8988T (cell line): ENCODE data around the gene UBE2G1.
"Not testable (repeated sequence)": the region's sequence is repeated elsewhere in the genome, so short reads cannot be mapped to it uniquely, and the experiment has no call there.

Source experiments
- DNase-seq: peaks from one replicate; pipeline ENCODE4 v3.0.0; 2011

The UBE2G1 gene, protein sequence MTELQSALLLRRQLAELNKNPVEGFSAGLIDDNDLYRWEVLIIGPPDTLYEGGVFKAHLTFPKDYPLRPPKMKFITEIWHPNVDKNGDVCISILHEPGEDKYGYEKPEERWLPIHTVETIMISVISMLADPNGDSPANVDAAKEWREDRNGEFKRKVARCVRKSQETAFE

DNA sequence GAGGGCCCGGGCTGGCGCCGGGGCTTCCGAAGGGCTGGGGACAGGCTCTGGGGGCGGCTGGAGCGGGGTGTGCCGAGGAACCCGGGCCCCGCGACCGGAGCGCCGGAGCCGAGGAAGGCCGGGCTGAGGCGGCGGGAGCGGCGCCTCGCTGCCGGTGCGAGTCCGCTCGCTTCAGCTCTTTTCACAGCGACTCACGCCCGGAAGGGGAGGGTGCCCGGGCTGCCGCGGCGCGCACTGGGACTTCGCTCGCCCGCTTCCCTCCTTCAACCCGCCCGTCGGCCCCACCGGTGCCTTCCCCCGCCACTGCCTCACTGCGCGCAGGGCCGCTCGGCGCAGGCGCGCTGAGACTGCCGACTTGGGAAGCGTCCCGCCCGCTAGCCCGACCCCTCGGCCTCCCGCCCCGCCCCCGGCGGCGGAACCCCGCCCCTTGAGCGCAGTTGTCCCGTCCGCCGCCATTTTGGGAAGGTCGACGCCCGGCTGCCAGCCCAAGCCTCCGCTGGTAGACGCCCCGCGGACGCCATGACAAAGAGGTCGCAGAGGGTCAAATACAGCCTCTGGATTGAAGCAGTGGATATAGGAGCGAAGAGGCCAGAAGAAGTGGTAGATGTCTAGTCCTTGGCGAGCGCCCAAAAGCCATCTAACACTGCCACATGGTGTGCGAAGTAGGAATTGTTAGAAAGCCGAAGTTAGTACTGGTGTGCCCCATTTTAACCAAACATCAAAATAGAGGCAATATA, at the start of gene UBE2G1:
Gene UBE2G1, minus strand, starts transcription at position 349 of the 737 bp plus-strand sequence. CDS start 359 bp downstream, outside the sequence.
- peak; percentile 77 for DNase-seq

DNA sequence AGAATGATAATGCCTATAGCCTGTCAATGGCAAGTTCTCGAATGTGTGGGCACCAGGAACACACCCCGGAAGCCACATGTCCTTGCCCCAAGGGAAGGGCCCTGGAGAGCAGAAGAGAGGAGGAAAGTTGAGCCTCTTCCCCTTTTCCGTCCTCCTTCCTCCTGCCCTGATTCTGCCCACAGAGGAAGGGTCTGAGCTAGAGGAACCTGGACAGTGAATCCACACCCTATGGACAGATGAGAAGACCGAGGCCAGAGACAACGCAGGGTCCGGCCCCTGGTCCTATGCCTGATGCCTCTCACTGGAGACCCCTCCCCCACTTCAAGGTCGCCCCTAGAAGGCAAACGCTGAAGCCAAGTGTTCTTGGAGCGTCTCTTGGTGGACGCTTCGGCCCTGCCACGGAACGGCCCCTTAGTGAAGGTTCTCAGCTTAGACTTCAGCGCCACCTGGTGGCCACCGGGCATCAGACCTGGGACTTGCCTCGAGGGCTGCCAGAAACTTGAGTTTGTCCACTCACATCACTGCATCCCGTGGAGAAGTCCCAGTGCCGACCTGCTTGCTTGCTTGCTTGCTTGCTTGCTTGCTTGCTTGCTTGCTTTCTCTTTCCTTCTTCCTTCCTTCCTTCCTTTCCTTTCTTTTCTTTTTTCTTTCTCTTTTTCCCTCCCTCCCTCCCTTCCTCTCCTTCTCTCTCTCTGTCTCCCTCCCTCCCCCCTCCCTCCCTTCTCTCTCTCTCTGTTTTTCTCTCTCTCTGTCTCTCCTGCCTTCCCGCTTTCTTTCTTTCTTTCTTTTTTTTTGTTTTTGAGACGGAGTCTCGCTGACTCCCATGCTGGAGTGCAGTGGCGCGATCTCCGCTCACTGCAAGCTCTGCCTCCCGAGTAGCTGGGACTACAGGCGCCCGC, 46.7 kb upstream of the UBE2G1 start:
- DNase-seq = peak; percentile 49

DNA sequence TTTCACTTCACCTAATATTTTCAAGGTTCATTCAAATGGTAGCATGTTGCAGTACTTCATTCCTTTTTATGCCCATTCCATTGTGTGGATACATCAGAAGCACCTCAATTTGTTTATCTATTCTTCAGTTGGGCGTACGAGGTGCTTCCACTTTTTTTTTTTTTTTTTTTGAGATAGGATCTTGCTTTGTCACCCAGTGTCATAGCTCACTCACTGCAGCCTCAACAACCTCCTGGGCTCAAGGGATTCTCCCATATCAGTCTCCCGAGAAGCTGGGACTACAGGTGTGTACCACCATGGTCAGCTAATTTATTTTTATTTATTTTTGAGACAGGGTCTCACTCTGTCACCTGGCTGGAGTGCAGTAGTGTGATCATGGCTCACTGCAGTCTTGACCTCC, 44.7 kb upstream of the UBE2G1 start:
- no peak for DNase-seq

DNA sequence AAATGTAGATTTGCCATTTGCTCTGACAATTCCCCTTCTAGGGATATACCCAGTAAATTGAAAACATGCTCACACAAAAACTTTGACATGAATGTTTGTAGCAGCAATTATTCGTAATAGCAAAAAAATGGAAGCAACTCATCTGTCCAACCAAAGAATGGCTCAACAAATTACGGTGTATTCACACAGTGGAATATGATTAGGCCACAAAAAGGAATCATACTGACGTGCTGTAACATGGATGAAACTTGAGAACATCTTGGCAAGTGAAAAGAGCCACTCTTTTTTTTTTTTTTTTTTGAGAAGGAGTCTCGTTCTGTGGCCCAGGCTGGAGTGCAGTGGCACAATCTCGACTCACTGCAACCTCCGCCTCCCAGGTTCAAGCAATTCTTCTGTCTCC, 43.2 kb upstream of the UBE2G1 start:
- DNase-seq = no peak

DNA sequence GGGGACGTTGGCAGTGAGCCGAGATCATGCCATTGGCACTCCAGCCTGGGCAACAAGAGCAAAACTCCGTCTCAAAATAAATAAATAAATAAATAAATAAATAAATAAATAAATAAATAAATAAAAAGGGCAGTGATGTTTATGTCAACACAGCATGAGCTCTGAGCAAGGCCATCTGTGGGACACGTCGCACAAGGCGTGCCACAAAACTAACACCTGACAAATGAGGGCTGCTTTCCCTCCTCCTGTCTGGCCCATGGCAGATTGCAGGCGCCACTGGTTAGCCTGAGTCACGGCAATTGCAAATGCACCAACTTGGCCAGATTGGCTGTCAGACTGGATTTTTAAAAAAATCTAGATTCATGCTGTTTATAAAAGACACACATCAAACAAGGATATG, 41.4 kb upstream of the UBE2G1 start:
- no peak for DNase-seq

DNA sequence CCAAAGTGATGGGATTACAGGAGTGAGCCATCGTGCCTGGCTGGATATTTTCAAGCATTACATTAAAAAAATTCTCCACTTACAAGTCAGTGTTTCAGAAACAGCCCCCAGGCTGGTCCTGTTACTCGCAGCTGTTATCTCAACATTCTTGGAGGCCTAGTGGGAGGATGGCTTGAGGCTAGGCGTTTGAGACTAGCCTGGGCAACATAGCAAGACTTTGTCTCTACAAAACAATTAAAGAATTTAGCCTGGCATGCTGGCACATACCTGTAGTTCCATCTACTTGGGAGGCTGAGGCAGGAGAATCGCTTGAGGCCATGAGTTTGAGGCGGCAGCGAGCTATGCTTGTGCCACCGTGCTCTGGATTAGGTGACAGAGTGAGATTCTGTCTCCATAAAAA, 40.7 kb upstream of the UBE2G1 start:
- DNase-seq = no peak

DNA sequence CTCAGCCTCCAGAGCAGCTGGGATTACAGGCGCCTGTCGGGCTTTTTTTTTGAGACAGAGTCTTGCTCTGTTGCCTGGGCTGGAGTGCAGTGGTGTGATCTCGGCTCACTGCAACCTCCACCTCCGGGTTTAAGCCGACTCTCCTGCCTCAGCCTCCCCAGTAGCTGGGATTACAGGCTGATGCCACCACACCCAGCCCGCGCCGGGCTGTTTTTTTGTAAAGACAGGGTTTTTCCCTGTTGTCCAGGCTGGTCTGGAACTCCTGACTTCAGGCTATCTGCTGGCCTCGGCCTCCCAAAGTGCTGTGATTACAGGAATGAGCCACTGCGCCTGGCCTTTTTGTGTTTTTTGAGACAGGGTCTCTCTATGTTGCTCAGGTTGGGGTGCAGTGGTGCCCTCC, 39.9 kb upstream of the UBE2G1 start:
- DNase-seq = no peak

DNA sequence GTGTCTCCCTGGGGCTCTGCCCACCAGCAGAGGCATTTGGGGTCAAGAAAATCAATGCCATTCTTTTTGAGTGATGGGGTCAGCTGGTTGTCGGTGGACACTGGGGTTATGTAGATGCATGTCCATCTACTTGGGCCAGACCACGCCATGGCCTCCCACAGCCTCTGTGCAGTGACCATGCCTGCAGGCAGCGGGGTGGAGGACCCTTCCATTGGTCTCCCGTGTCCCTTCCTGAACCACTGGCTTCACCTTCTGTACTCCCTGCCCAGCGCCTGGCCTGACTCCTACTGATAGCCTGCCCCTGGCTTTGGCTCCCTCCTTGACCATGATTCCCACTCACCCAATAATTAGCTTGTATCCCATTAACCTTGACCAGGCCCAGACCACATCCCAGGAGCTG, 39.2 kb upstream of the UBE2G1 start:
- no peak for DNase-seq

DNA sequence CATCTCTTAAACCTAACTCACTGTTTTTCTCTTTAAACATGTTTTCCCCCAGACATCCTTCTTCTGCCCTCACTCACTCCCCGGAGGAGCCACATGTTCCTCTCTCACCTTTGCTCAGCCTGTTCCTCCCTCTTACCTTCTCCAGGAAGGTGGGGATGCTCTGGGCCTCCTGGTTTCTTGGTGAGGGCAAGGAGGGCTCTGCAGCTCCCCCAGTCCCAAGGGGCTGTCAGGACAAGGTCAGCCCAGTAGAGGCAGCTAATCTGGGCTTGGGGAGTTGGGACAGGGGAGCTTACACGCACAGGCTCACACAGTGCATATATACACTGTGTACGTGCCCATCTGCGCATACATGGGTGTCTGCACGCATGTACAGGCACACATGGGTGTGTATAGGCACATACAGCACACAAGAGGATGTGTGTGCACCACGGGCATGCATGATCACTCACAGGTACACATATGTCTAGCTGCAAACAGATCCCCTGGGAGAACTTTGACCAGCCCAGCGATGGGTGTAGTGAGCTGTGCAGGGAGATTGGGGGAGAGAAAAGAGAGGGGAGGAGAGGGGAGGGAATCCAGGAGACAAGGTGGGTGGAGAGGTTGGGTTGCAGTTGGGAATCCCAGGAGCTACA, 38.7 kb upstream of the UBE2G1 start:
- DNase-seq = no peak

DNA sequence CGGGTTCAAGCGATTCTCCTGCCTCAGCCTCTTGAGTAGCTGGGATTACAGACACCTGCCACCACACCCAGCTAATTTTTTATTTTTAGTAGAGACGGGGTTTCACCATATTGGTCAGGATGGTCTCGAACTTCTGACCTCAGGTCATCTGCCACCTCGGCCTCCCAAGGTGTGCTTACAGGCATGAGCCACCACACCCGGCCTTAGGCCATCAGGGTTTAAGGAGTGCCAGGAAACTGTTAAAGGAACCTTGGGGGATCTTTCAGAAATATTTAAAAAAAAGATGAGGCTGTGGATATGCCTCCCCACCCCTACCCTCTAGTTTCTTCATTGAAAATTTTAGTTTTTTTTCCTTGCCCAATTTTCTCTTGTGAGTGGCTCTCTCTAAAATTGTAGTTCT, 31.4 kb upstream of the UBE2G1 start:
- no peak for DNase-seq

DNA sequence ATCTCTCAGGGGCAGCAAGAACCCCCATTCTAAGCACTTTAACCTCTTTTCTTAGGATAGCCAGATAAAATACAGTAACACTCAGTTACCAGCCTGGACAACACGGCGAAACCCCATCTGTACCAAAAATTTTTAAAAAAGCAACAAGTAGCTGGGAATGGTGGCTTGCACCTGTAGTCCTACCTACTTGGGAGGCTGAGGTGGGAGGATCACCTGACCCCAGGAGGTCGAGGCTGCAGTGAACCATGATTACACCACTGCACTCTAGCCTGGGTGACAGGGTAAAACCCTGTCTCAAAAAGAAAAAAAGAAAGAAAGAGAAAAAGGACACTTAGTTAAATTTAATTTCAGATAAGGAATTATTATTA, 28.6 kb upstream of the UBE2G1 start:
- no peak for DNase-seq

DNA sequence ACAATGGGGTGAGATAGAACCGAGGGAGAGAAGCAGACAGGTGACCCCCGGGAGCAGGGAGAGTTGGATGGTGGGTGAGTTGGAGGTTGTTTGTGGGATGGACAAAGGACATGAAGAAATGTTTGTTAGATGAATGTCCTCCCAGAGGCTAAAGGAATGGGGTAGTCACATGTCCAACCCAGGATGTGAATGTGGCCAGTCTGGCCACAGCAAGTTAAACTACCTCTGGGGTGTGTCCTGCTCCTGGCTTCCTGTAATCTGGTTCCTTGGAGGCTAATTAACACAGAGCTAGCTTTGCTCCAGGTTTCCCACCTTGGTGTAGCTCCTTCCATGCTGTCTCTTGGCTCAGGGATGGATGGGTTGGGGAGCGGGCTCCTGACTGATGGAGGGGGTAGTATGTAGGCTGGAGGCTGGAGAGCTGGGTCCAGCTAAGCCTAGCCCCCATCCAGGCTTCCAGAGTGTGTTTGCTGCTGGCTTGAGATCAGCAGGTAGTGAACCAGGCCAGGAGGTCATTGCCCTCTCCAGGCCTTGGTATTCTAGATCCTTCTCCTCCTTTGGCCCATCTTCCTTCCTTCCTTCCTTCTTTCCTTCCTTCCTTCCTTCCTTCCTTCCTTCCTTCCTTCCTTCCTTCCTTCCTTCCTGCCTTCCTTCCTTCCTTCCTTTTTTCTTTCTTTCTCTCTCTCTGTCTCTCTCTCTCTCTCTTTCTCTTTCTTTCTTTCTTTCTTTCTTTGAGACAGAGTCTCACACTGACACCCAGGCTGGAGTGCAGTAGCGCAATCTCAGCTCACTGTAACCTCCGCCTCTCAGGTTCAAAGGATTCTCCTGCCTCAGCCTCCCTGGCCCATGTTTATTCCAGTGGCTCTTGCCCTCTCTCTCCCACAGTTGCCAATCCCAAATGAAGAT, 28.0 kb upstream of the UBE2G1 start:
- DNase-seq = no peak

DNA sequence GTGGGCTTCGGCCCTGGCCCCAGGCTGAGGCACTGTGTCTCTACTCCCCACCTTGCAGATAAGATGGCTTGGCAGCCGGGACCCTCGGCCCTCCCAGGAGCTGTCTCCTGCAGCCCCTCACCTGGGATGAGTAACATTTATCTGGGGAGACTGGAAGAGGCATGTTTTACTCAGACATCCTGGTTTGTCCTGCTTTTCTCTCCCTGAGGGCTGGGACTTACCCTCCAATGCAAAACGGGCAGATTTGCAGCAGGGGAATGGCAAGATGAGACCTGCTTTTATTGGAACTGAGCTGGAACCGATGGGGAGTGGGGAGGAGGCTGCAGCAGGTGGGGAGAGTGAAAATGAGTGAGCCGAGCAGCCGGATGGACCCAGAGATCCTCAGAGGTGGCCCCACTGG, 27.3 kb upstream of the UBE2G1 start:
- DNase-seq = no peak

DNA sequence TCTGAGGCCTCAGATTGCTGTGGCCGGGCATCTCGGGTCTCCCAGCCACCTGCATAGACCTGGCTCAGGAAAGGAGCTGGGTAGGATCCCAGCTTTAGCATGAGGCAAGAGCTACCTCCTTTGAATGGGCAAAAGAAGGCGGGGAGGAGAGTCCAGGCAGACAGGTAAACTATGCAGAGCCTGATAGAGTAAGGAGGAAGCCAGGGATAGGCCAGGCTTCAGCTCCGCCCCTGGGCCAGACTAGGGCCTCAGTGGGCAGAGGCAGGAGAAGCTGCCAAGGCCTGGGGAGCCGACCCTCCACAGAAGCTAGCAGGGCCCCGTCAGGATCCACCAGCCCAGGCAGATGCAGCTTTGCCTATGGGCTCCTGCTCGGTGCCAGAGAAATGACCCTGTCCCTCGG, 22.6 kb upstream of the UBE2G1 start:
- no peak for DNase-seq

DNA sequence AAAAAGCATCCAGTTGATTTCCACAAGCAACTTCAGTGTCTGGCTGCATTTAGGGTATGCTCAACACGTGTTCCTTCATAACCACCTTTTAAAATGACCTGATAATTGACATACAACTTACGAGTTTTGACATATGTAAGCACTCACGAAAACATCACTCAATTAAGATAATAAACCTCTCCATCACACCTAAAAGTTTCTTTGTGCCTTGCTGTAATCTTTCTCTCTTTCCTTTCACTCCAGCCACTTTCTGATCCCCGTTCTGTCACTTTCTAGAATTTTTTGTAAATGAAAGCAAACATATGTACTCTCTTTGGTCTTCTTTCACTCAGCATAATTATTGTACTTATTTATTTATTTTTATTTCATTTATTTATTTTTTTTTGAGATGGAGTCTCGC, 20.7 kb upstream of the UBE2G1 start:
- DNase-seq = no peak

DNA sequence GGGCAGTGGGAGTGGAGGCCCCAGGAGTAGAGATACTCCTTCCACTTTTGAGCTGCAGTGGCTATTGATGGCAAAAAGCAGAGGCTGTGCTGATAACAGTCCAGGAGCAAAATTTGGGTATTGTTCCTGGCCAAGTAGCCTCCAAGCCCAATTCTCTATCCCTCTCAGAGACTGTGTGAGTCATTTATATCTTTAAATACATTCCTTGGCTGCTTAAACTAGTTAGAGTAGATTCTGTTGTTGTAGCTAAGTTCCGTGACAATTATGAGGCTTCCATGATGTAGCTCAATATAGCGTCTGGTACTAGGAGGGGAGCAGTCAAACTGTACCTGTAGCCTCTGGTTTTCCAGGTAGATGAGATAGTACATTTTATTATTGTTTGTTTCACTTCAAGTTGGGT, 19.9 kb upstream of the UBE2G1 start:
- no peak for DNase-seq

DNA sequence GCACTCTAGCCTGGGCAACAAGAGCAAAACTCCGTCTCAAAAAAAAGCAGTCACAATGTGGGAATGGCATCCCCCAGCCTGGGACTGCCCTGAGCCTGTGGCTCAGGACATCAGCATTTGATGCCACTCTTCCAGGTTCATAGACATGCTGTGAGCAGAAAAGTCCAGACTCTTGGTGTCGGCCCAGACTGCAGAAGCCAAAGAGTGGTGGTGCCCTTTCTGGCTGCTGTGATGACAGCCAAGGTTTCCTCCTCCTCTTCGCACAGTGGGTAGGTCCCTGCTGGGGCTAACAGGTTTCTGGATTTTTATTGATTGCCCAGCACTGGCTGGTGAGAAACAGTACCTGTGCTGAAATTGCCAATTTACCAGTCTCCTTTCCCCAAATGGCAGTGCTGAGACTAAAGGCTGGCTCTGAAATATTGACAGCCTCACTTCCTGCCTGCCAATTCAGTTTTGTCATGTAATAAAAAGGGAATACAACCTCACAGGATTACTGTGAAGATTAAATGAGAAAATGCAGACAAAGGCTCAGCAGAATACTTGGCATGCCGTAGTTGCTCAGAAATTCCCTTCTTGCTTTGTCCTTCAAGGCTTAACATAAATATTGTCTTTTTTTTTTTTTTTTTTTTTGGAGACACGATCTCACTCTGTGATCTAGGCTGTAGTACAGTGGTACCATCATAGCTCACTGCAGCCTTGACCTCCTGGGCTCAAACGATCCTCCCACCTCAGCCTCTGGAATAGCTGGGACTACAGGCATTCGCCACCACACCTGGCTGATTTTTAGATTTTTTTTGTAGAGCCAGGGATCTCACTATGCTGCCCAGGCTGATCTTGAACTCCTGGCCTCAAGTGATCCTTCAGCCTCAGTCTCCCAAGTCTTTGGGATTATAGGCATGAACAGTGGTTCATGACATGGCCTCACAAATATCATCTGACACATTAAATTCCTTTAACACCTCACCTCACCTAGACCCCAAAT, 15.5 kb upstream of the UBE2G1 start:
- DNase-seq = no peak

DNA sequence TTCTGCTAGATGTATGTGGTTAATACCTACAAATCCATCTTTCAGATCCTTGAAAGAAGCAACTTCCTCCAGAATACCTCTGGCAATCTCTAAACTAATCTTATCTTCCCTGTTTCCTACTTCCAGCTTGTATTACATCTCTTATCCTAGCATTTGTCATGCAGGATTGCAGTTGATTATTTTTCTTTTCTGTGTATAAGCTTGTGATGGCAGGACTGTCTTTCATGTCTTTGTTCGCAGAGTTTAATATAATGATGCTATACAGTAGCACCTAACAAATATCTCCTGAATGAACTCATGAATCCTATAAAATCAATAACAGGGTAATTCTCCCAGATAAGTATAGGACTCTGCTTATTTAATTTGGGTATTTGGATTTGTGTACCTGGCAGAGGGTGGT, 12.2 kb upstream of the UBE2G1 start:
- no peak for DNase-seq

DNA sequence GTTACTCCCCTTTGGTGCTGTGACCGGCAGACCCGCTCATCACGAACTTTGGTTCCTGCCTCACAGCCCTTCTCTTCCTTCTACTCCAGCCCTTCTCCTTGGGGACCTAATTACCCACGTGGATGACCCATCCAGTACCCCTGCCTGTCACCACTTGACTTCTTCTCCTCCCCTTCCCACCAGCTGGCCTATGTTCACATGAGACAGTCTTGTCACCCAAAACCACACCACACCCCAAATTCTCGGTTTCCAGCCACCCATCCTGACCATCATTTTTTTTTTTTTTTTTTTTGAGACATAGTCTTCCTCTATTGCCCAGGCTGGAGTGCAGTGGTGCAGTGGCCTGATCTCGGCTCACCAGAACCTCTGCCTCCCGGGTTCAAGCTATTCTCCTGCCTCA, 10.8 kb upstream of the UBE2G1 start:
- not testable (repeated sequence) for DNase-seq

DNA sequence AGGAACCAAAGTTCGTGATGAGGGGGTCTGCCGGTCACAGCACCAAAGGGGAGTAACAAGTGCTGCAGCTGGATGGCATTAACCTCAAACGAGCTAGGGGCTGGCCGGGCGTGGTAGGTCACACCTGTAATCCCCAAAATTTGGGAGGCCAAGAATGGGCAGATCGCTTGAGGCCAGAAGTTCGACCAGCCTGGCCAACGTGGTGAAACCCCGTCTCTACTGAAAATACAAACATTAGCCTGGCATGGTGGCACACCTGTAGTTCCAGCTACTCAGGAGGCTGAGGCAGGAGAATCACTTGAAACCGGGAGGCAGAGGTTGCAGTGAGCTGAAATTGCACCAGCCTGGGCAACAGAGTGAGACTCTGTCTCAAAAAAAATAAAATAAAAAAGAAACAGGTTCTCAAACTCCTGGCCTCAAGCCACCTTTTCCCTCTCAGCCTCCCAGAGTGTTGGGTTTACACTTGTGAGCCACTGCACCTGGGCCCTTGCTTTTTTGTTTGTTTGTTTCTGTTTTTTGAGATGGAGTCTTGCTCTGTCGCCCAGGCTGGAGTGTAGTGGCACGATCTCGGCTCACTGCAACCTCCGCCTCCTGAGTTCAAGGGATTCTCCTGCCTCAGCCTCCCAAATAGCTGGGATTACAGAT, 9.4 kb upstream of the UBE2G1 start:
- not testable (repeated sequence) for DNase-seq
